PC-9 (cell line): Measurements from ENCODE around the gene DYNLL2. TPM values are rescaled to one million over a fixed set of nuclear protein-coding genes. Genes with fewer than 3 reads are reported as not detected.

Experiments used
- BruUV-seq: library from RNA; stranded (reverse); fragments of 400-500 nt; replicated peaks from 2 replicates; lab custom pipeline; 2021; lab: Mats Ljungman, UMichigan
- CTCF ChIA-PET: fragments of 300-600 bp; sonication (Branson Sonifier 250); formaldehyde crosslinking; loops from one replicate; lab custom pipeline; 2022; ENCODE audit warnings: antibody characterized with exemption; lab: Charles Lee
- POLR2A ChIA-PET: fragments of 300-600 bp; sonication (Branson Sonifier 250); formaldehyde crosslinking; loops from one replicate; lab custom pipeline; 2022; ENCODE audit warnings: antibody characterized with exemption; ENCODE audit not compliant: unreplicated experiment; lab: Charles Lee
- DNase-seq, 2 experiments: peaks; one replicate each; pipeline versions ENCODE4 v3.0.0 to v3.0.0-alpha.2; 2015 to 2022; ENCODE audit warnings: mixed read lengths in 1 of 2
- H2AFZ ChIP-seq: fragments of 200-600 bp; sonication (generic); 2 replicates; pipeline ENCODE4 v1.8.1; 2017; ENCODE audit warnings: antibody characterized with exemption
- H3F3A ChIP-seq: fragments of 200-600 bp; sonication (generic); 2 replicates; pipeline ENCODE4 v1.8.1; 2017; ENCODE audit warnings: antibody characterized with exemption, mild to moderate bottlenecking, low read depth; ENCODE audit not compliant: insufficient read depth
- H3K27ac ChIP-seq: fragments of 200-600 bp; sonication (generic); 2 replicates; pipeline ENCODE4 v1.6.1; 2016; ENCODE audit warnings: mixed run types
- H3K27me3 ChIP-seq: fragments of 200-600 bp; sonication (generic); 2 replicates; pipeline ENCODE4 v1.6.1; 2016; ENCODE audit warnings: low read depth, mixed run types; ENCODE audit not compliant: insufficient read depth
- H3K36me3 ChIP-seq: fragments of 200-600 bp; sonication (generic); 2 replicates; pipeline ENCODE4 v1.6.1; 2016; ENCODE audit warnings: low read depth, mixed run types
- H3K4me1 ChIP-seq: fragments of 200-600 bp; sonication (generic); replicated peaks from 2 replicates; pipeline ENCODE4 v1.6.1; 2016; ENCODE audit warnings: mixed run types; ENCODE audit not compliant: insufficient read depth
- H3K4me2 ChIP-seq: fragments of 200-600 bp; sonication (generic); 2 replicates; pipeline ENCODE4 v1.6.1; 2017; ENCODE audit warnings: mixed run types
- H3K4me3 ChIP-seq: fragments of 200-600 bp; sonication (generic); 2 replicates; pipeline ENCODE4 v1.6.1; 2016; ENCODE audit warnings: mixed run types
- H3K79me2 ChIP-seq: fragments of 200-600 bp; sonication (generic); 2 replicates; pipeline ENCODE4 v1.6.1; 2017; ENCODE audit warnings: low read depth, mixed run types
- H3K9me2 ChIP-seq: fragments of 200-600 bp; sonication (generic); 2 replicates; pipeline ENCODE4 v1.8.1; 2017; ENCODE audit warnings: mild to moderate bottlenecking; ENCODE audit not compliant: insufficient read depth
- H3K9me3 ChIP-seq: fragments of 200-600 bp; sonication (generic); 2 replicates; pipeline ENCODE4 v1.8.1; 2016; ENCODE audit warnings: low read depth; ENCODE audit not compliant: insufficient read depth
- H4K20me1 ChIP-seq: fragments of 200-600 bp; sonication (generic); 2 replicates; pipeline ENCODE4 v1.8.1; 2017; ENCODE audit not compliant: insufficient read depth
- EZH2 ChIP-seq: fragments of 200-600 bp; sonication (generic); IDR thresholded peaks from 2 replicates; pipeline ENCODE4 v1.8.0; 2017; ENCODE audit warnings: antibody characterized with exemption, low read depth
- intact Hi-C: fragments of 100-400 bp; cut with micrococcal nuclease; formaldehyde crosslinking; loops from one replicate; pipeline ENCODE4 v1.10.0; 2022; ENCODE audit not compliant: unreplicated experiment
- total RNA-seq: library from RNA; stranded (reverse); gene quantifications from 2 replicates; pipeline ENCODE4 v1.2.3, GENCODE V29; 2021
- TF ChIP-seq, protein P1 (sequence below): fragments of 200-600 bp; sonication (generic); conservative IDR thresholded peaks from 2 replicates; pipeline ENCODE4 v1.6.1; 2017; ENCODE audit warnings: mixed run types, antibody characterized with exemption, mild to moderate bottlenecking, moderate library complexity

DYNLL2 gene
- total RNA-seq, 1 experiment from 2014 or later = 36.2 TPM

DNA sequence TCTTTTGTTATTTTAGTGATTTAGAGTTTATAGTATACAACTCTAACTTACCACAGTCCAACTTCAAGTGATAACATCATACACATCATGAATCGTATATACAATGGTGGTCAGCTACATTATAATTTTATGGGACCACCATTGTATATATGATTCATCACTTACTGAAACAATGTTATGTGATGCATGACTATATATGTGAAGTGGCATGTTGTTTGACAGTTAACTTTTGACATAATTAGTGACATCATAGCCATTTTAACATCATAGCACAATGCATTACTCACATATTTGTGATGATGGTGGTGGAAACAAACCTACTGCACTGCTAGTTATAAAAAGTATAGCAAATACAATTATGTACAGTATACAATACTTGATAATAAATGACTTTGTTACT, 21.9 kb downstream of the DYNLL2 start:
- no peaks in the 10 kb centered on the region for H3K9me3 ChIP-seq
- H2AFZ ChIP-seq = no peak overlapping the region
- DNase-seq = no peak
- no peaks in the 10 kb centered on the region for H3K79me2 ChIP-seq
- no peak overlapping the region for H3K27ac ChIP-seq
- no peaks in the 10 kb centered on the region for H3K36me3 ChIP-seq
- no peaks in the 10 kb centered on the region for H3K27me3 ChIP-seq
- ChIA-PET CTCF (no interaction called here), POLR2A (no interaction called here)
- no peaks in the 10 kb centered on the region for H3K9me2 ChIP-seq
- no peaks in the 10 kb centered on the region for H3K4me1 ChIP-seq
- H3F3A ChIP-seq = no peaks in the 10 kb centered on the region
- no peak overlapping the region for H3K4me3 ChIP-seq
- no TSS peak for BruUV-seq
- TF ChIP-seq, protein P1, sequence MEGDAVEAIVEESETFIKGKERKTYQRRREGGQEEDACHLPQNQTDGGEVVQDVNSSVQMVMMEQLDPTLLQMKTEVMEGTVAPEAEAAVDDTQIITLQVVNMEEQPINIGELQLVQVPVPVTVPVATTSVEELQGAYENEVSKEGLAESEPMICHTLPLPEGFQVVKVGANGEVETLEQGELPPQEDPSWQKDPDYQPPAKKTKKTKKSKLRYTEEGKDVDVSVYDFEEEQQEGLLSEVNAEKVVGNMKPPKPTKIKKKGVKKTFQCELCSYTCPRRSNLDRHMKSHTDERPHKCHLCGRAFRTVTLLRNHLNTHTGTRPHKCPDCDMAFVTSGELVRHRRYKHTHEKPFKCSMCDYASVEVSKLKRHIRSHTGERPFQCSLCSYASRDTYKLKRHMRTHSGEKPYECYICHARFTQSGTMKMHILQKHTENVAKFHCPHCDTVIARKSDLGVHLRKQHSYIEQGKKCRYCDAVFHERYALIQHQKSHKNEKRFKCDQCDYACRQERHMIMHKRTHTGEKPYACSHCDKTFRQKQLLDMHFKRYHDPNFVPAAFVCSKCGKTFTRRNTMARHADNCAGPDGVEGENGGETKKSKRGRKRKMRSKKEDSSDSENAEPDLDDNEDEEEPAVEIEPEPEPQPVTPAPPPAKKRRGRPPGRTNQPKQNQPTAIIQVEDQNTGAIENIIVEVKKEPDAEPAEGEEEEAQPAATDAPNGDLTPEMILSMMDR = no peak
- no peak for TF ChIP-seq EZH2
- no peaks in the 10 kb centered on the region for H4K20me1 ChIP-seq
- intact Hi-C loops = no loop called here
- H3K4me2 ChIP-seq = no peak overlapping the region

DNA sequence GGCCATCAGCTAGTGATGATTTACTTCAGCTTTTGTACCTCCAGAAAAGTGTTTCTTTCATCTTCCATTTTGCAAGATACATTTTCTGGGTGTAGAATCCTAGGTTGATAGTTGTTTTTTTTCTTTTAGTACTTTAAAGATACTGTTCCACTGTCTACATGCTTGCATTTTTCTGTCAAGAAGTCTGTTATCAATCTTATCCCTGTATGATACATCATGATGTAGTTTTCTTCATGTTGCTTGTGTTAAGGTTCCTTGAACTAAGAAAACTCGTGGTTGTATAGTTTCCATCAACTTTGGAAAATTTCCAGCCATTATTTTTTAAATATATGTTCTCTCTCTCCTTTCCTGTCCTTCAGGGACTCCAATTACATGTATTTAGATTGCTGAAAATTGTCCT, 24.1 kb downstream of the DYNLL2 start:
- H3K9me2 ChIP-seq = no peaks in the 10 kb centered on the region
- H3K36me3 ChIP-seq = no peaks in the 10 kb centered on the region
- no peaks in the 10 kb centered on the region for H3K79me2 ChIP-seq
- H4K20me1 ChIP-seq = no peaks in the 10 kb centered on the region
- H3F3A ChIP-seq = no peaks in the 10 kb centered on the region
- no peak for TF ChIP-seq EZH2
- intact Hi-C loops = loop anchor here (1.0 kb wide), 1 partner anchor 864 kb away; no protein-coding TSS in a partner anchor
- H3K9me3 ChIP-seq = no peaks in the 10 kb centered on the region
- CTCF ChIA-PET = no interaction called here
- DNase-seq = no peak
- H3K4me3 ChIP-seq = no peak overlapping the region
- H3K4me1 ChIP-seq = no peaks in the 10 kb centered on the region
- H3K27ac ChIP-seq = no peak overlapping the region
- H3K27me3 ChIP-seq = no peaks in the 10 kb centered on the region
- H3K4me2 ChIP-seq = no peak overlapping the region
- POLR2A ChIA-PET = interaction anchor here (0.8 kb wide), 1 partner anchor 332 kb away, joined by 8 read pairs; no protein-coding TSS in a partner anchor
- no peak overlapping the region for H2AFZ ChIP-seq
- no TSS peak for BruUV-seq

DNA sequence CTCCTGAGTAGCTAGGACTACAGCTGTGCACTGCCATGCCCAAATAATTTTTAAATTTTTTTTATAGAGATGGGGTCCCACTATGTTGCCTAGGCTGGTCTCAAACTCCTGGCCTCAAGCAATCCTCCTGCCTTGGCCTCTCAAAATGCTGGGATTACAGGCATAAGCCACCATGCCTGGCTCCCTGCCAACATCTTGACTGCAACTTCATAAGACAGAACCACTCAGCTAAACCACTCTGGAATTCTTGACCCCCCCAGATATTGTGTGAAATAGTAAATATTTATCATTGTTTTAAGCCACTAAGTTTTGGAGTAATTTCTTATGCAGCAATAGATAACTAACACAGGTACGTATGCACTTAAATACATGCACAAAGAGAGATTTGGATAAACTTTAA, 26.0 kb downstream of the DYNLL2 start:
- no peaks in the 10 kb centered on the region for H3K79me2 ChIP-seq
- POLR2A ChIA-PET = no interaction called here
- no peaks in the 10 kb centered on the region for H4K20me1 ChIP-seq
- no peaks in the 10 kb centered on the region for H3F3A ChIP-seq
- no TSS peak for BruUV-seq
- DNase-seq = no peak
- H3K9me3 ChIP-seq = no peaks in the 10 kb centered on the region
- H3K27me3 ChIP-seq = no peaks in the 10 kb centered on the region; the same call in 1 of the 2 replicates
- H2AFZ ChIP-seq = no peak overlapping the region
- H3K4me2 ChIP-seq = no peak overlapping the region
- H3K4me3 ChIP-seq = no peak overlapping the region
- TF ChIP-seq, protein P1 = no peak
- no peak for TF ChIP-seq EZH2
- no peaks in the 10 kb centered on the region for H3K9me2 ChIP-seq
- no peak overlapping the region for H3K27ac ChIP-seq
- no peaks in the 10 kb centered on the region for H3K4me1 ChIP-seq
- intact Hi-C loops = no loop called here
- H3K36me3 ChIP-seq = no peaks in the 10 kb centered on the region
- CTCF ChIA-PET = no interaction called here

DNA sequence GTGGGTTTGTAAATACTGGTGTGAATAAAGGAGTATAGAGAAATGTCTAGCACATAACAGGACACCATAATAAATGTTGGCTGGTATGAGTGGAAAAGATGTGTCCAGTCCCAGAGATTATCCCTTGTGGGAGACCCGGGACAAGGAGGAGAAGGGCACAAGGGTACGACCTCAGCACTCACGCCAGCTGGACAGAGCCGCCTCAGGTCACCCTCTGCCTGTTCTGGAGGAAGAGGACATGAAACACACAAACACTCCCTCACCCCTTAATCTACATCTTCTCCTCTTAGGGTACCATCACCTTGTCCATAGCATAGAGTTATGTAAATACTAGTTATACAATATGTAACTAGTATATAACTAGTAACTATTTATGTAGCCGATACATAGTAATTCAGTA, 26.8 kb downstream of the DYNLL2 start:
- H3K36me3 ChIP-seq = no peaks in the 10 kb centered on the region
- H3K4me2 ChIP-seq = no peak overlapping the region
- BruUV-seq = no TSS peak
- no peak overlapping the region for H3K4me3 ChIP-seq
- CTCF ChIA-PET = no interaction called here
- H3K4me1 ChIP-seq = no peaks in the 10 kb centered on the region
- no peak for DNase-seq
- no peaks in the 10 kb centered on the region for H3K9me2 ChIP-seq
- intact Hi-C loops = no loop called here
- no peak overlapping the region for H2AFZ ChIP-seq
- TF ChIP-seq, protein P1 = no peak
- TF ChIP-seq EZH2 = no peak
- H3K79me2 ChIP-seq = no peaks in the 10 kb centered on the region
- H3K27me3 ChIP-seq = no peaks in the 10 kb centered on the region; the same call in 1 of the 2 replicates
- POLR2A ChIA-PET = no interaction called here
- no peaks in the 10 kb centered on the region for H3K9me3 ChIP-seq
- H4K20me1 ChIP-seq = no peaks in the 10 kb centered on the region
- no peak overlapping the region for H3K27ac ChIP-seq
- no peaks in the 10 kb centered on the region for H3F3A ChIP-seq
